HG03108 (cell line): ENCODE data around the gene SLIT3.

Experiments
- ATAC-seq: cut with Tn5 transposase; IDR thresholded peaks from one replicate; pipeline ENCODE4 v1.9.1; 2021; ENCODE audit warnings: moderate library complexity; ENCODE audit not compliant: unreplicated experiment

Gene SLIT3

DNA sequence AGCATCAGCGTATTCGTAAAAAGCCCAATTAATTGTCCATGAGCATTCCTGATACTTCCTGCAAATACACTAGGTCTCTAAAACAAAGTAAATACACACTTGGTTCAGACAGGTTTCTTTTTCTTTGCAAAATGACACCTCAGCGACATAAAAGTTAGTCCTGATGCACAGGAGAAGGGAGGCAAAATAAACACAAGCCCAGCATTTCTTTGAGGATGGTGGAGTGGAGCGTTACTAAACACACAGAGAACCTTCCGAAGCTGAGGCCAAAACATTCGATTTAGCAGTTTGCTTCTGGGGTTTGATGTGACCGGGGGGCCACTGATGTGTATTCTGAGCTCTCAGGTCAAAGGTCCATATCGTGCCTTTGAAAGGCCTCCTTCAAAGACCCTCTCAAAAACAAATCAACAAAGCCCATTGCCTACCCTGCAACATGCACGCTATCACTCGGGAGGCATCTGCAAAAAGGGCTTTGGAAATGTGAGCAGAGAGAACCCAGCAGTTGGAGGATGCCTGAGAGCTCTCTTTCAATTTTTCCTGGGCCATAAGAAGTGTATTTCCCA lies 453.3 kb downstream of the SLIT3 start:
- ATAC-seq: no peak

DNA sequence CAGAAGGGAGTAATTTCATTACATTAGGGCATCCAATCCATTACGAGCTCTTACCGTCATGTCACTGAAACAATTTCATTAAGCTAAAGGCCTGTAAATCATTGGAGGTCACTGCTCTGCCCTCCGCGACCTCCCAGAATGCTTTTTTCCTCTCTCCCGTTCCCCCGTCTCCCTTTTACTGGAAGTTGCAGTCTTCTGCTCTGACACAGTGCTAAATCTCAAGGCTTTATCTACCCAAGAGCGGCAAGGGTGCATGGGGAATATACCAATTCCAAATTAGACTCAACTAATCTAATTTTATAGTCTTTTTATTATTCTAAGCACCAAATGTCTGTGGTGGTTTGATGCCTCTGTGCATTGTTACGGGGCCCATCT lies 456.0 kb downstream of the SLIT3 start:
- no peak for ATAC-seq

DNA sequence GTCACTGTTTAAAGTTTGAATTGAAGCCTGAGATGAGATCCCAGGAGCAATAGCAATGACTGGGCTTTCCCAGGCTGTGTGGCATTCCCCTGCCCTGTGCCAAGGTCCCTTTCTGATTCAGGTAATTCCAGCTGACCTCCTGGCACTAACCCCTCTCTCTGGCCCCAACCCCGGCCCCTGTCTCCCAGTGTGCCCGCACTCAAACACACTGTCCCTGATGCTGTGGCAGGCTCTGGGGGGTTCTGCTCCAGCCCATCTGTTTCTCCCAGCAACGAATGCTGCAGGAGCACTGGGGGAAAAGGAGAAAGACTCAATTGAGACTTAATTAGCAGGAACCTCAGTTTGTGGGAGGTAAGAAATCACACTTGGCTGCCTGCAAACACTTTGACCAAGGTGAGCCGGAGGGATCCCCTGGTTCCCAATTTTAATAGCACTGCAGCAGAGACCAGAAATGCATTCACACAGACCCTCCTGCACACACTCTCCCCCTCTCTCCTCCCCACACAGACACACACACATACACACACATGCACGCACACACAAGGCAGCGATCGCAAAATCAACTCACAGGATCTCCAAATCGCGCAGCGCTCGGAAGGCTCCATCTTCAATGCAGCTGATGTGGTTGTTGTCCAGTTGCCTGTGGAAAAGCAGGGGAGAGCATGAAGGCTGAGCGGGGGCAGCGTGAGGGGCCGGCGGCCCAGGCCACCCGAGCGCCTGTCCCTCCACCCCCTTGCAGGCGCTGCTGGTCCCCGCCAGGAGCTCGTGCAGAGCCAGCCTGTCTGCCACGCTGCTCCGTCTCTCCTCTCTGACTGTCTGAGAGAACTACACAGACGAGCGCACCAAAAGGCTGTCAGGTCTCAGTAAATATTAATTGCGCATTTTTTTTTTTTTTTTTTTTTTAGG lies 456.7 kb downstream of the SLIT3 start:
- ATAC-seq: no peak

DNA sequence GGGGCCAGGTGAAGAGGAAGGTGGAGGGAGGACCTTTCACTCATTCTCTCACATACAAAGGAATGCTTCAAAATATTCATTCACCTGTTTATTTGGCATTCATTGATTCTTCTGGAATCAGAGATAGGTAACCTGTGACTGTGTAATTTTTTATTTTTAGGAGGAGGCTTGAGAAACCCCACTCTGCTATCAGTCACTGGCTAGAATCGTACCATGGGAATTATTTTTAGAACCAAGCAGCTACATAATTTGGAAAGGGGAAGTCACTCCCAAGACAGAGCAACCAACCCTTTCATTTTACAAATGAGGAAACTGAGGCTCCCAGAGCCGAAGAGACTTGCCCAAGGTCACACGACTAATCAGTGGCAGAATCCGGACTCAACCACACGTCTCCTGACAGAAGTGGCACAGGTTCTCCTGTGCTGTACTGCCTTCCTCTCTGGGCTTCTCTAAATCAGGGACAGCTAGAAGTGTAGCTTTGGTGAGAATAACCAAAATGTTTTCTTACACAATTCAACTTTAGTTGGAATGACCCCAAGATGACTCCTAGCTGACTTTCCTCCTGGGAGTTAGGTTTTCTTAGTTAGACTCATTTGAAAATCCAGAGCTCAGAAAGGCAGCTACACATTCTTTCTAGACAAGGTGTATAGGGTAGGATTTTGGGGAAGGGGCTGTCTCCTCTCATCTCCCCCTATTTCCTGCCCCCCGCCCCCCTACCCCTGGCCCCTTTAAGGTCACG lies 457.5 kb downstream of the SLIT3 start:
- no peak for ATAC-seq

DNA sequence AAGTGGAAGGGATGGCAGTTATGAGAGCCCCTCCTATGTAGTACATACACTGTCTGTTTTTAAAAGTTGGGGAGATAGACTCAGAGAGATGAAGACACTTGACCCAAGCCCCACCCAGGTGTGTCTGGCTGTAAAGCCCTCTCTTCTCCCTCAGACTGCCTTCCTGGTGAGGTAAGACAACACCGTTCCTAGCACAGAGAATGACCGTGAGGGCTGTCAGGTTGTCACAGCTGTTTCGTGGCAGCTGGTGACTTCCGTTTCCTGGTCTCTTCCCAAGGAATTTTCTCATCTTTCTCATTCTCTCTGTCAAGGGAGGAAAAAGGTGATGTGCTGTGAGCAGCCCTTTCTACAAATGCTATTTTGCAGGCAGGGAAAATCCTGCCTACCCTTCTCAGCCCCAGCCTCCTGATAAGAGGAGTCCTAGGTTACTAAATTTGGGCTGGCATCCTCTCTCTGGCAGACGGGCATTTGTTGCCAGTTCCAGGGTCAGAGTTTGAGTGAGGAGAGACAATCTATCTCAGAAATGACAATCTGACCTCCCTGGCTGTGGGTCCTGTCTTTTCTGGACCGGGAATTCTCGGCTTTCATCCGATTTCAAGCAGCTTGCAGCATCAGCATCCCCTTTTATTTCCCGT lies 458.3 kb downstream of the SLIT3 start:
- no peak for ATAC-seq

- no peak for ATAC-seq
Measured at GRCh38 chr5:168837852-168838251, 463.1 kb downstream of the SLIT3 start.

DNA sequence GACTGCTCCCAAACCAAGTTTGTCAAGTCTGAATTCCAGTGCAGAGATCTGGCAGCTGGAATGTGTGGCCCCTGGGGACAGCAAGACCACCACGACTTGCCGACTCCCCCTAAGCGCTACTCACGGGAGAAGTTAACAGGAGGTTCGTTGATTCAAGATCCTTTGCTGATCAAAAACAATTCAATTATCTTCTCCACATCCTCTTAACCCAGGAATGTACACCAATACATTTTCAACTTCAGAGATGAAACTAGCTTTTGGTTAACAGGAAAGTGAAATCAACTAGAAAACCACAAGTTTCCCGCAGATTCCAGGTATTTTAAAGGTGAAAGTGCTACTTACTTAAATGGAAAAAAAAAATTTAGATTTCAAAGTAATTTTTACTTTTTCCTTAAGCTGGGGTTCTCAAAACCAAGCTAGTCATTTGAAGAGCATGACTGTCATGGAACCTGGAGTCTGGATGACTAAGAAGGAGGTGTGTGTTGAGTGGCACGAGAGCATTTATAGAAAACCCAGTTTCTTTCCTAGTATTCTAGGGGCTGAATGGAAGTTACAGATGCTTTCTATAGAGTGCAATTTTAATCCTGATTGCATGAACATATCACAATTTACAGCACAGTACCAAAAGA lies 464.2 kb downstream of the SLIT3 start:
- no peak for ATAC-seq

- no peak for ATAC-seq
Measured at GRCh38 chr5:168833936-168834335, 467.0 kb downstream of the SLIT3 start.

- no peak for ATAC-seq
Measured at GRCh38 chr5:168833383-168833782, 467.6 kb downstream of the SLIT3 start.

GRCh38 chr5:168832308-168832707 lies 468.6 kb downstream of the SLIT3 start:
- ATAC-seq: no peak

DNA sequence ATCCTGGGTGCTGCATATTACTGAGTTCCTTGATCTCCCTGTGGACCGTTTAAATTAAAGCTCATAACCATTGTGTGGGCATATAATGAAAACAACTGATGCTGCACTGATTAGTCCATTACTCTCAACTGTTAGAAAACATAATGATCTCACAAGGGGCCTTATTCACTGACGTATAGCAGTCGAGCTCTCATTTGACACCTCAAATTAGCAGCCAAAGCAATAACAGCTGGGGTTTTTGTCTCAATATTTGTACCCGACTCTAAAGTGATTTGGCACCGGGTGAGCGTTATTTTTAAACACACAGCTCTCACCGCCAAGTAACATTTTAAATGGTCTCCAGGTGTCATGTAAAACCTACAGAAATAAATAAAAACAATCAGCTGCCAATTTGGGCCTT lies 469.6 kb downstream of the SLIT3 start:
- ATAC-seq: no peak

GRCh38 chr5:168830833-168831232 lies 470.1 kb downstream of the SLIT3 start:
- ATAC-seq: no peak

GRCh38 chr5:168829922-168830417 lies 471.0 kb downstream of the SLIT3 start:
- ATAC-seq: no peak

DNA sequence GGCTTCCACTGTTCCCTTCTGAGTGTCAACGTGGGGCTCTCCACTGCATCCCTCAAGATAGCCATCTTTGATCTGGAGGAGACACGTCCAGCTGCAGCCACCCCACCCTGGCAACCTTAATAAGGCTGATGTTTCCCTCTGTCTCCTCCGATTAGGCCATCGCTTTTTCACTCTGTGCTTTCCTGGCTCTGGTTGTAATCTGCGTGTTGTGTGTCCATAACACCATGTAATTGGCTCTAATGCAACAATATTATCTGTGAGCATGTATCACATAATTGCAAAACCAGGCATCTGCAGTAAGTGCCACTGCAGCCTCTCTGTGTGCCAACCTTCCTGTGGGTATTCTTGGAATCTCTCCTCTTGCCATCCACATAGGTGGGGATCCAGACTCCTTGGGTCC lies 471.9 kb downstream of the SLIT3 start:
- ATAC-seq: no peak

DNA sequence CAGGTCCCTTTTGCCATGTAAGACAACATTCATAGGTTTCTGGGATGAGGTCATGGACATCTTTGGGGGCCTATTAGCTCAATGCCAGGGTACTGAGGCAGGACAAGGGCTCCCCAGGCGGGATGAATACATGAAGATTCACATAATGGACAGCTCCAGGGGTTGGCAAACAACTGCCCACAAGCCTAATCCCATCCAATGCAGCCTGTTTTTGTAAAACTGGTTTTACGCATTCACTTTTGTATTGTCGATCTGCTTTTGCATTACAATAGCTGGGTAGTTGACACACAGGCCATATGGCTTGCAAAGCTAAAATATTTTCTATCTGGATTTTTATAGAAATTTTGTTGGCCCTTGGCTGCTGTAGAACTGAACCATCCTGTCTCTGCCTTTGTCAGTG lies 473.3 kb downstream of the SLIT3 start:
- ATAC-seq: no peak

GRCh38 chr5:168826246-168826725 lies 474.7 kb downstream of the SLIT3 start:
- no peak for ATAC-seq

DNA sequence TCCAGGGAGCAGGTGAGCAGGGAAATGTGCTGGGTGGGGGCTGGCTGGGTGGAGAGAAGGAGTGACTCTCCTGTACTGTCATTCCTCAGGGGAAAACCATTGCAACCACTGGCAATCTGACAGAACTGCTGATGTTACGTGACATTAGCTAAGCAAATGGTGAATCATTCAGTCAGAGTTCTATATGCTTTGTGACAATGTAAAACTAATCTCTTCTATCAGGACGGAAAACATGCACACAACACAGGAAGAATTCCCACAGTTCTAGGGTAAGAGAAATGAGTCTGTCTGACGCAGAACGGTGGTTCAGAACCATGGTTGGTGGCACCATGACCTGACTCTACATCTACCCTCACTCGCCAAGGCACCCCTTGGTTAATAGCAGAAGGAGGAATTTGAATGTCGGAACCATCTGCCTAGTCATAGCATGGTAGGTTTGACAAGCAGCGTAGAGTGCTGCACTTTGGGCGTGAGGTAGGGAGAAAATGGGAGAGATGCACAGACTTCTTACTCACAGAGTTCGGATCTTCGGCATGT lies 478.1 kb downstream of the SLIT3 start:
- ATAC-seq: no peak

DNA sequence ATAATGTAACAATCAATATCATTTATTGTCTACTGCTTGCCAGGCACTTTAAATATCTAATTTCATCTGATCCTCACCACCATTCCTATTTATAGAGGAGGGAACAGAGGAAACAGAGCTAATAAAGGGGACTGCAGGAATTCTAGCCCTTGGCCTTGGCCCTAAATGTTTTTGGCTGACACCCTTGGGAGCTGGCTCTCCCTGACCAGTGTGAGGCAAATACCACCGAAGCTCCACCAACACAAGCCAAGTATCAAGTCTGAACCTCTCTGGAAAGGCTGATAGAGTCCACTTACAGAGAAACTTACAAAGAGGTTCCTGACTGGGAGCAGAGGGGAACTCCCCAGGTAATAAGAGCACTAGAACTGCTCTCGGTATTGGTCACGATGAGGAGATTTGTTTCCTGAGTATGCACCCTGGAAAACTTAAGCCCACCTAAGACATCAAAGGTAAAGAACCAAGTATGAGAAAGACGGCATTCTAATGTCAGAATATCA lies 478.6 kb downstream of the SLIT3 start:
- ATAC-seq: no peak

GRCh38 chr5:168820874-168821273 lies 480.1 kb downstream of the SLIT3 start:
- ATAC-seq: no peak

GRCh38 chr5:168819004-168819621 lies 481.8 kb downstream of the SLIT3 start:
- no peak for ATAC-seq
